HG02870 (cell line): Measurements from ENCODE around the gene BLOC1S3.
A peak's percentile ranks its signal among the peaks of the same experiment; 100 is the strongest.

Experiments
- ATAC-seq: cut with Tn5 transposase; IDR thresholded peaks from one replicate; pipeline ENCODE4 v1.9.1; 2021; ENCODE audit warnings: mild to moderate bottlenecking, moderate library complexity; ENCODE audit not compliant: unreplicated experiment

BLOC1S3 gene, protein sequence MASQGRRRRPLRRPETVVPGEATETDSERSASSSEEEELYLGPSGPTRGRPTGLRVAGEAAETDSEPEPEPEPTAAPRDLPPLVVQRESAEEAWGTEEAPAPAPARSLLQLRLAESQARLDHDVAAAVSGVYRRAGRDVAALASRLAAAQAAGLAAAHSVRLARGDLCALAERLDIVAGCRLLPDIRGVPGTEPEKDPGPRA

GRCh38 chr19:45178262-45179071, at the start of gene BLOC1S3:
Gene BLOC1S3 (plus strand): TSS chr19:45178784. CDS start chr19:45179297, 513 bp downstream.
- ATAC-seq, result peak; percentile 86

GRCh38 chr19:45128806-45129205, 49.8 kb upstream of the BLOC1S3 start:
- no peak for ATAC-seq

- ATAC-seq, result no peak
Measured at GRCh38 chr19:45130236-45130635, 48.3 kb upstream of the BLOC1S3 start.

- no peak for ATAC-seq
Measured at GRCh38 chr19:45130888-45131615, 47.5 kb upstream of the BLOC1S3 start.

- no peak for ATAC-seq
Measured at GRCh38 chr19:45133661-45134060, 44.9 kb upstream of the BLOC1S3 start.

- no peak for ATAC-seq
Measured at GRCh38 chr19:45135176-45135885, 43.3 kb upstream of the BLOC1S3 start.

GRCh38 chr19:45136507-45137178, 41.9 kb upstream of the BLOC1S3 start:
- ATAC-seq, result no peak

- ATAC-seq, result peak; percentile 77
Measured at GRCh38 chr19:45137179-45137761, 41.3 kb upstream of the BLOC1S3 start.

DNA sequence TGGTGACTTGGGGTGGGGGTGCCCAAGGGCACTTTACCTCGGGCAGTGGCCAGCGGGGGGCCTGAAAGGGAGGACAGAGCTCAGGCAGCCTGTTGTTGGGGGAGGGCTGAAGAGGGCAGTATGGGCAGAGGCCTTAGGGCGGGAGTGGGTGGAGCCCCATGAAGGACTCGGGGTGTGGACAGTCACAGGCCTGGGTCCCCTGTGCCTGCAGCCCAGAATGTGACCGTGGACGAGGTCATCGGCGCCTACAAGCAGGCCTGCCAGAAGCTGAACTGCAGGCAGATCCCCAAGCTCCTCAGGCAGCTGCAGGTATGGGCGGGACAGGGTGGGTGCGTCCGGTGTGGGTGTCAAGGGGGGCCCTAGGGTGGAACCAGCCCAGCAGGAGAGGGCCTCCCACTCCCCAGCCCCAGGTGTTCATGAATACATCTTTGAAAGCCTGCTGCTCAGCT, 40.3 kb upstream of the BLOC1S3 start:
- ATAC-seq, result no peak

DNA sequence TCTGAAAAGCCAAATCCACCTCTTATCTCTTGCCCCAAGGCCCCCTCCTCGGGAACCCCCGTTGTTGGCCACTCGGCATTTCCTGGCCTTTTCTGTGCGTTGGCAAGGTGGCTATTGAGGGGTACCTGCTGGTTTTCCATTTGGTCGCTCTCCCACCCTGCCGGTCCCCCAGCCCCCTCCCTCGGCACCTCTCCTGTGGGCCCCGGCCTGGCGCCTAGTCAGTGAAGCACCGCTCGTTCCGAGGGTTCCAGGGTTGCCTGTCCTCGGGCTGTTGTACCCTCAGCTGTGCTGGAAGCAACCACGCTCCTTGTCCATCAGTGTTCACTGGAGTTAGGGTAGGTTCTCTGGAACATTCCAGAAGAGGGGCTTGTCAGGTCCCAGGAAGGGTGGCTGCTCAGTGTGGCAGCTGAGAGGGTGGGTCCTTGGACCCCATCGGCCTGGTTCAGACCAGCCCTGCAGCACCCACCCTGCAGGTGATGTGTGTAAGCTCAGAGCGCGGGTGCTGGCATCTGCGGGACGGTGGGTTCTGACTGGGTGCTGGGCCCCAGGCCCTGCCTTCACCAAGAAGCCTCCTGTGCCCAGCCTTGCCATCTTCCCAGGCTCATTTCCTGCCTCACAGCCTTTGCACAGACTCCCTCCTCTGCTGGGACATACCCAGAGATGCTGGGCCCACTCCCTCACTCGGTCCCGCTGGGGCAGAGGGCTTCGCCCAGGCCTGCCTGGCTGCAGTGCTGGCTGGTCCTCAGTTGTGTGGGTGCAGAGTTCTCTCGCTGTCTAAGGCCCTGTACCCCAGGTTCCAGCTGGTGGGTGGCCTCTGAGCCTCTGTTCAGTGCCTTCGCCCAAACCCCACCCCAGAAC, 39.1 kb upstream of the BLOC1S3 start:
- no peak for ATAC-seq

- no peak for ATAC-seq
Measured at GRCh38 chr19:45140144-45140503, 38.5 kb upstream of the BLOC1S3 start.

GRCh38 chr19:45140533-45140932, 38.1 kb upstream of the BLOC1S3 start:
- no peak for ATAC-seq

GRCh38 chr19:45141203-45141900, 37.2 kb upstream of the BLOC1S3 start:
- ATAC-seq, result no peak

DNA sequence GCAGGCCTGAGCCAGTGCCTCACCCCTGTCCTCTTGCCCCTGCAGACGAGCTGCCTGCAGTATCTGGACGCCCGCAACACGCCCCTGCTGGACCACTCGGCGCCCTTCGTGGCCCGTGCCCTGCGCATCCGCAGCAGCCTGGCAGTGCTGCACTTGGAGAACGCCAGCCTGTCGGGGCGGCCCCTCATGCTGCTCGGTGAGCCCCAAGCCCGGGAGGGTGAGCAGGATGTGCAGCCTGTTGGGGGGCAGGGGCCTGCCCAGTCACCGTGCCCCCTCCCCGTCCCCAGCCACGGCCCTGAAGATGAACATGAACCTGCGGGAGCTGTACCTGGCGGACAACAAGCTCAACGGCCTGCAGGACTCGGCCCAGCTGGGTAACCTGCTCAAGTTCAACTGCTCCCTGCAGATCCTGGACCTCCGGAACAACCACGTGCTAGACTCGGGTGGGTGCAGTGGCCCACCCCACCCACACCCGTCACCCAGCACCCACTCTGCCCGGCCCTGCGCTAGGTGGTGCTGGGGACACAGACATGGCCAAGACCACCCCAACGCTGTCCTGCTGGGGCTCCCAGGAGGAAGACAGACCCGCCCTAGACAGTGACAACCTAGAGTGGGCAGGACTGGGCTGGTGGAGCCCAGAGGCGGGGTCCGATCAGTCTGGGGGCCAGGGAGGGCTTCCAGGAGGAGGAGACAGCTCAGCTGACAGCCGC, 36.4 kb upstream of the BLOC1S3 start:
- no peak for ATAC-seq

DNA sequence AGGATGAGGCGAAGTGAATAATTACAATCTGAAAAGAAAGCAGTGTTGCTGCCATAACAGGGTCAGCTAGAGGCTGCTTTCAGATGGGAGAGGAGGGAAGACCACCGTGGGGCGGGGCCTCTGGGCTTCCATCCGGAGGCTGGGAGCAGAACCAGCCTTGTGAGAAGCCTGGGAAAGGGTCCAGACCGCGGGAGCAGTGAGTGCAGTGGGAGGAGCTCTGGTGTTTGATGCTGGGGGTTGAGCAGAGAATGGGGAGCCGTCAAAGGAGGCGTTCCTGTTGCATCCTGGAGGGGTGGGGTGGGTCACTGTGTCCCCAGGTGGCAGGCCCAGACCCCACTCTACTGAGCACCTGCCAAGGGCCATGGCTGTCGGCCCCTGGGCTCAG, 35.9 kb upstream of the BLOC1S3 start:
- no peak for ATAC-seq

DNA sequence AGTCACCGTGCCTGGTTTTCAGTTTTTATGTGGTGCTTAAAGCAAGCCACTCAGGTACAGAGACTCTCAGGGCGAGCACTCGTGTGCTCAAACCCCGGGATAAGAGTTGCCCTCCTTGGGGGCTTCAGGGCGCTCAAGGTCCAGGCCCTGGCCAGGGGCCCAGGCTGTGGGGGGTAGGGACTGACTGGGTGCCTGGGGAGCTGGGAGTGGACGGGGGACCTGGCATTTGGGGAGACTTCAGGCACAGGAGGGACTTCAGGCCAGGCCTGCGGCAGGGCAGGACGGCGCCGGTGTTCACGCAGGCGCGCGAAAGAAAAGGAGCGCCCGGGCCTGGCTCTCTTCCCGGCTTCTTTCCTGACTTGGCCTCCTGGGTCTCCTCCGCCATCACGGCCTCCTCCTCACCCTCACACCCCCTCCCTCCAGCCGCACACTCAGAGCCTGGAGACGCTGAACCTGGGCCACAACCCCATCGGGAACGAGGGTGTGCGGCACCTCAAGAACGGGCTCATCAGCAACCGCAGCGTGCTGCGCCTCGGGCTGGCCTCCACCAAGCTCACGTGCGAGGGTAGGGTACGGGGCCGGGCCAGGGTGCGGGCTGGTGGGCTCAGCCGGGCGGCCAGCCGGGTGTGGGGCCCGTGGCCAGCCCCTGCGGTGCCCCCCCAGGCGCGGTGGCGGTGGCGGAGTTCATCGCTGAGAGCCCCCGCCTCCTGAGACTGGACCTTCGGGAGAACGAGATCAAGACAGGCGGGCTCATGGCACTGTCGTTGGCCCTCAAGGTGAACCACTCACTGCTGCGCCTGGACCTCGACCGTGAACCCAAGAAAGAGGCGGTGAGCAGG, 33.9 kb upstream of the BLOC1S3 start:
- ATAC-seq, result no peak
